Hepatocyte (in vitro differentiated cells): ENCODE data around the gene INHBA.

Experiments
- EZH2 ChIP-seq: fragments of 200-600 bp; sonication (generic); IDR thresholded peaks from 2 replicates; pipeline ENCODE4 v1.6.1; 2016; ENCODE audit warnings: antibody characterized with exemption, mild to moderate bottlenecking, borderline replicate concordance
- TF ChIP-seq, protein P1 (sequence below): fragments of 200-600 bp; sonication (generic); IDR thresholded peaks from 2 replicates; pipeline ENCODE4 v1.5.1; 2016; ENCODE audit warnings: antibody characterized with exemption, mild to moderate bottlenecking; ENCODE audit not compliant: poor library complexity

GRCh38 chr7:41656366-41656765 is 46.5 kb downstream of the INHBA start:
- TF ChIP-seq, protein P1, sequence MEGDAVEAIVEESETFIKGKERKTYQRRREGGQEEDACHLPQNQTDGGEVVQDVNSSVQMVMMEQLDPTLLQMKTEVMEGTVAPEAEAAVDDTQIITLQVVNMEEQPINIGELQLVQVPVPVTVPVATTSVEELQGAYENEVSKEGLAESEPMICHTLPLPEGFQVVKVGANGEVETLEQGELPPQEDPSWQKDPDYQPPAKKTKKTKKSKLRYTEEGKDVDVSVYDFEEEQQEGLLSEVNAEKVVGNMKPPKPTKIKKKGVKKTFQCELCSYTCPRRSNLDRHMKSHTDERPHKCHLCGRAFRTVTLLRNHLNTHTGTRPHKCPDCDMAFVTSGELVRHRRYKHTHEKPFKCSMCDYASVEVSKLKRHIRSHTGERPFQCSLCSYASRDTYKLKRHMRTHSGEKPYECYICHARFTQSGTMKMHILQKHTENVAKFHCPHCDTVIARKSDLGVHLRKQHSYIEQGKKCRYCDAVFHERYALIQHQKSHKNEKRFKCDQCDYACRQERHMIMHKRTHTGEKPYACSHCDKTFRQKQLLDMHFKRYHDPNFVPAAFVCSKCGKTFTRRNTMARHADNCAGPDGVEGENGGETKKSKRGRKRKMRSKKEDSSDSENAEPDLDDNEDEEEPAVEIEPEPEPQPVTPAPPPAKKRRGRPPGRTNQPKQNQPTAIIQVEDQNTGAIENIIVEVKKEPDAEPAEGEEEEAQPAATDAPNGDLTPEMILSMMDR, result no peak
- TF ChIP-seq EZH2, result no peak
